Amniotic epithelial cell (primary cell): Measurements from ENCODE around the gene CAPN13.
"Not testable (repeated sequence)": the region's sequence is repeated elsewhere in the genome, so short reads cannot be mapped to it uniquely, and the experiment has no call there.

Source experiments
- DNase-seq: peaks from one replicate; pipeline ENCODE4 v3.0.0-alpha.2; 2010; ENCODE audit warnings: low read depth

Gene CAPN13

GRCh38 chr2:30705056-30705455 is 102.2 kb downstream of the CAPN13 start:
- DNase-seq, result no peak

- no peak for DNase-seq
These were observed 102.8 kb downstream of the CAPN13 start for GRCh38 chr2:30704309-30705020.

GRCh38 chr2:30702694-30703093 is 104.6 kb downstream of the CAPN13 start:
- DNase-seq, result peak; percentile 22

GRCh38 chr2:30701782-30702181 is 105.5 kb downstream of the CAPN13 start:
- DNase-seq, result no peak

- DNase-seq, result not testable (repeated sequence)
These were observed 109.8 kb downstream of the CAPN13 start for GRCh38 chr2:30697242-30698103.

- no peak for DNase-seq
These were observed 111.5 kb downstream of the CAPN13 start for GRCh38 chr2:30695749-30696148.

GRCh38 chr2:30694286-30695055 is 112.8 kb downstream of the CAPN13 start:
- no peak for DNase-seq

- DNase-seq, result no peak
These were observed 113.4 kb downstream of the CAPN13 start for GRCh38 chr2:30693821-30694281.

GRCh38 chr2:30692829-30693275 is 114.4 kb downstream of the CAPN13 start:
- DNase-seq, result no peak

GRCh38 chr2:30691948-30692828 is 115.1 kb downstream of the CAPN13 start:
- DNase-seq, result peak; percentile 35

- DNase-seq, result no peak
These were observed 115.9 kb downstream of the CAPN13 start for GRCh38 chr2:30691091-30691947.

GRCh38 chr2:30690126-30690561 is 117.1 kb downstream of the CAPN13 start:
- DNase-seq, result peak; percentile 76

- DNase-seq, result no peak
These were observed 117.6 kb downstream of the CAPN13 start for GRCh38 chr2:30689496-30690125.

- DNase-seq, result no peak
These were observed 118.3 kb downstream of the CAPN13 start for GRCh38 chr2:30688956-30689401.

GRCh38 chr2:30686669-30687068 is 120.6 kb downstream of the CAPN13 start:
- no peak for DNase-seq

- no peak for DNase-seq
These were observed 121.2 kb downstream of the CAPN13 start for GRCh38 chr2:30686000-30686399.

GRCh38 chr2:30684996-30685395 is 122.2 kb downstream of the CAPN13 start:
- no peak for DNase-seq

GRCh38 chr2:30684516-30684915 is 122.7 kb downstream of the CAPN13 start:
- DNase-seq, result no peak

GRCh38 chr2:30684026-30684425 is 123.2 kb downstream of the CAPN13 start:
- DNase-seq, result no peak
